Panc1 (cell line): ENCODE measurements around the gene LNX2. TPM values are rescaled to one million over a fixed set of nuclear protein-coding genes. Genes with fewer than 3 reads are reported as not detected.

Experiments used
- ATAC-seq: fragments of 200-7000 bp; cut with Tn5 transposase; 2 replicates; pipeline ENCODE4 v1.9.1; 2020; ENCODE audit warnings: mild to moderate bottlenecking, moderate library complexity
- BruUV-seq: library from RNA; stranded (reverse); fragments of 400-500 nt; replicated peaks from 2 replicates; lab custom pipeline; 2021; lab: Mats Ljungman, UMichigan
- CTCF ChIA-PET: fragments of 300-600 bp; sonication (Branson Sonifier 250); formaldehyde crosslinking; loops from one replicate; lab custom pipeline; 2022; ENCODE audit warnings: antibody characterized with exemption; lab: Charles Lee
- POLR2A ChIA-PET: fragments of 300-600 bp; sonication (Branson Sonifier 250); formaldehyde crosslinking; loops from one replicate; lab custom pipeline; 2022; ENCODE audit warnings: antibody characterized with exemption; lab: Charles Lee
- DNase-seq: peaks from one replicate; pipeline ENCODE4 v3.0.0-alpha.2; 2010; ENCODE audit warnings: low read depth, low spot score
- H3K27ac ChIP-seq: 2 replicates; pipeline ENCODE4 v1.5.1; 2011; ENCODE audit warnings: mild to moderate bottlenecking, low read length, inconsistent platforms
- H3K27me3 ChIP-seq: fragments of 200-500 bp; sonication (Bioruptor generic); 2 replicates; pipeline ENCODE4 v1.6.0; 2014; ENCODE audit warnings: low read length, inconsistent platforms; ENCODE audit not compliant: control insufficient read depth, insufficient read depth
- H3K36me3 ChIP-seq: fragments of 200-500 bp; sonication (Bioruptor generic); 2 replicates; pipeline ENCODE4 v1.5.1; 2014; ENCODE audit warnings: inconsistent platforms, mild to moderate bottlenecking, low read length, moderate library complexity; ENCODE audit not compliant: control insufficient read depth, insufficient read depth
- H3K4me1 ChIP-seq: 2 replicates; pipeline ENCODE4 v1.5.1; 2011; ENCODE audit warnings: inconsistent platforms, mild to moderate bottlenecking, low read length, moderate library complexity; ENCODE audit not compliant: control insufficient read depth, insufficient read depth
- H3K4me3 ChIP-seq, 2 experiments: 2 replicates each; pipeline ENCODE4 v1.5.1; 2011 to 2012; ENCODE audit warnings: low read depth in 2 of 2, low read length in 2 of 2, mild to moderate bottlenecking in 2 of 2, inconsistent platforms in 1 of 2, moderate library complexity in 1 of 2
- H3K9me3 ChIP-seq: fragments of 200-500 bp; sonication (Bioruptor generic); 2 replicates; pipeline ENCODE4 v1.5.1; 2014; ENCODE audit warnings: low read depth, mild to moderate bottlenecking, inconsistent platforms, low read length, moderate library complexity; ENCODE audit not compliant: control insufficient read depth, insufficient read depth
- CTCF ChIP-seq: fragments of 450-650 bp; IDR thresholded peaks from 2 replicates; pipeline ENCODE4 v1.5.1; 2017; ENCODE audit warnings: mild to moderate bottlenecking
- POLR2AphosphoS5 ChIP-seq: IDR thresholded peaks from 2 replicates; pipeline ENCODE4 v1.6.1; 2012; ENCODE audit warnings: mild to moderate bottlenecking, low read depth, low read length, moderate library complexity
- REST ChIP-seq, 2 experiments: IDR thresholded peaks; 2 replicates each; pipeline ENCODE4 v1.6.1; 2011 to 2012; ENCODE audit warnings: low read depth in 2 of 2, control low read depth in 1 of 2, low read length in 1 of 2, mild to moderate bottlenecking in 1 of 2, moderate library complexity in 1 of 2; ENCODE audit not compliant: insufficient read depth in 1 of 2
- SIN3A ChIP-seq: IDR thresholded peaks from 2 replicates; pipeline ENCODE4 v1.6.1; 2012; ENCODE audit warnings: low read depth, mild to moderate bottlenecking, low read length, moderate library complexity, borderline replicate concordance; ENCODE audit not compliant: insufficient read depth
- TCF7L2 ChIP-seq: IDR thresholded peaks from 2 replicates; pipeline ENCODE4 v1.6.1; 2011; ENCODE audit warnings: mild to moderate bottlenecking, low read depth, low read length, inconsistent platforms
- in situ Hi-C: cut with HindIII; loops from 2 replicates; pipeline ENCODE4 v1.10.0; 2016; ENCODE audit warnings: low sequenced_read_pairs, low pct_unique_long_range_greater_than_20kb
- intact Hi-C: fragments of 100-400 bp; cut with micrococcal nuclease; formaldehyde crosslinking; loops from one replicate; pipeline ENCODE4 v1.10.0; 2022; ENCODE audit not compliant: unreplicated experiment
- total RNA-seq: library from RNA; stranded (reverse); gene quantifications from one replicate; pipeline ENCODE4 v1.2.1, GENCODE V29; 2021; ENCODE audit not compliant: unreplicated experiment

Gene LNX2
- total RNA-seq, 1 experiment from 2014 or later: 11.6 TPM

GRCh38 chr13:27587095-27587746, 33.1 kb downstream of the LNX2 start:
- Histone ChIP-seq H3K4me1 (0 out of 2 replicates have a peak, but pooled peaks cover 2% of the 10 kb centered on the region), H3K9me3 (no peaks in the 10 kb centered on the region), H3K27ac (no peak overlapping the region), H3K36me3 (no peaks in the 10 kb centered on the region), H3K27me3 (no peaks in the 10 kb centered on the region), H3K4me3 (no peak overlapping the region)
- BruUV-seq: no TSS peak
- TF ChIP-seq TCF7L2 (no peak), POLR2AphosphoS5 (no peak), REST (IDR thresholded peaks at IDR 0.05; ENCODE audit: insufficient read depth in 1 of 2, low read depth in 2 of 2, low read length in 1 of 2) (no peak), SIN3A (no peak), CTCF (no peak)
- intact Hi-C loops (no loop called here), in situ Hi-C loops (no loop called here)
- ATAC-seq (no peak), DNase-seq (no peak)
- POLR2A ChIA-PET: no interaction called here
- CTCF ChIA-PET: no interaction called here

- intact Hi-C loops: no loop called here
- Histone ChIP-seq H3K9me3 (no peaks in the 10 kb centered on the region), H3K27ac (no peak overlapping the region), H3K4me3 (no peak overlapping the region), H3K36me3 (no peaks in the 10 kb centered on the region), H3K27me3 (no peaks in the 10 kb centered on the region), H3K4me1 (peaks cover 14% of the 10 kb centered on the region; the same call in 1 of the 2 replicates)
- DNase-seq (no peak), ATAC-seq (no peak)
- ChIA-PET POLR2A (no interaction called here), CTCF (interaction anchor here (0.7 kb wide), 1 partner anchor 69 kb away, joined by 3 read pairs; no protein-coding TSS in a partner anchor)
- no TSS peak for BruUV-seq
- in situ Hi-C loops: no loop called here
- TF ChIP-seq POLR2AphosphoS5 (no peak), TCF7L2 (no peak), REST (IDR thresholded peaks at IDR 0.05; ENCODE audit: insufficient read depth in 1 of 2, low read depth in 2 of 2, low read length in 1 of 2) (no peak), CTCF (no peak), SIN3A (no peak)
Observed at GRCh38 chr13:27583645-27584044, 36.7 kb downstream of the LNX2 start.
